Measurements from ENCODE around the gene CASP8AP2. TPM values are rescaled to one million over a fixed set of nuclear protein-coding genes. Genes with fewer than 3 reads are reported as not detected.
"Not testable (repeated sequence)": the region's sequence is repeated elsewhere in the genome, so short reads cannot be mapped to it uniquely, and the experiment has no call there.

Gene CASP8AP2
- total and polyA plus RNA-seq, 2 donors (not counting 3 experiments of a cell fraction or from before 2014, with no cell fraction given), result 4.7 to 22.0 TPM

DNA sequence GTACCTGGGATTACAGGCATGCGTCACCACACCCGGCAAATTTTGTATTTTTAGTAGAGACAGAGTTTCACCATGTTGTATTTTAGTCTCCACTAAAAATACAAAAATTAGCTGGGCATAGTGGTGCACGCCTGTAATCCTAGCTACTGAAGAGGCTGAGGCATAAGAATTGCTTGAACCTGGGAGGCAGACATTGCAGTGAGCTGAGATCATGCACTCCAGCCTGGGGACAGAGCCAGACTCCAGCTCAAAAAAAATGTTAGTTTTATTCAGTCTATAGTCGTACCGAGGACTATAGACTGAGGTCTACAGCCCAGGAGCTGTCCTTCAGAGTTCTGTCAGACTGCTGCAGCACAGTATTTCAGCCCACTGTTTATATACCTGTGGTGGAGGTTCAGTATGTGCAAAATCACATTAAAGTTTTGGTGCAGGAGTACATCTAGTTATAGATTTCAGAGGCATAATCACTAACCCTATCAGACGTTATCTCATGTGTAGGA, 3.6 kb upstream of the CASP8AP2 start:
- BruUV-seq (replicated peaks), result no TSS peak
- intact Hi-C loops (cut with micrococcal nuclease) (loop anchor here (5.0 to 10.0 kb wide), 2 partner anchors 474 to 649 kb away; partner anchors contain the start of gene UBE2J1), dilution Hi-C loops (cut with MboI; ENCODE audit: extremely low pct_ligation_motif_present, low sequenced_read_pairs) (no loop called here)
- Histone ChIP-seq H3K4me1 (ENCODE audit: control insufficient read depth, extremely low read depth, insufficient read depth, low read length) (peaks cover 9% of the 10 kb centered on the region), H3K9me1 (replicated peaks; ENCODE audit: control insufficient read depth, extremely low read depth, insufficient read depth, low read length) (no peaks in the 10 kb centered on the region), H2AFZ (ENCODE audit: low read depth, low read length) (no peak overlapping the region), H3K9ac (replicated peaks; ENCODE audit: extremely low read depth, insufficient read depth, low read length) (no peak overlapping the region), H3K79me2 (ENCODE audit: control insufficient read depth, insufficient read depth, low read length) (peaks cover 13% of the 10 kb centered on the region), H3K9me3 (replicated peaks; ENCODE audit: control insufficient read depth, insufficient read depth, low read length) (no peaks in the 10 kb centered on the region), H3K27ac (ENCODE audit: insufficient read depth, low read depth, low read length) (no peak overlapping the region), H3K27me3 (ENCODE audit: control insufficient read depth in 2 of 2, insufficient read depth in 2 of 2, low read length in 2 of 2) (no peaks in the 10 kb centered on the region), H4K20me1 (replicated peaks; ENCODE audit: control insufficient read depth, extremely low read depth, insufficient read depth, low read length) (no peaks in the 10 kb centered on the region), H3K4me3 (replicated peaks in 1 of 3; ENCODE audit: insufficient read depth in 1 of 3, low read depth in 1 of 3, low read length in 3 of 3) (no peak overlapping the region), H3K36me3 (ENCODE audit: control insufficient read depth in 2 of 2, extremely low read depth in 1 of 2, insufficient read depth in 2 of 2, low read length in 2 of 2) (no peaks in the 10 kb centered on the region), H3K4me2 (ENCODE audit: insufficient read depth, low read length) (no peak overlapping the region)
- POLR2A ChIA-PET, result no interaction called here
- DNase-seq (ENCODE audit: low read depth, low spot score) (no peak), FAIRE-seq (no peak)
- TF ChIP-seq, protein P1, sequence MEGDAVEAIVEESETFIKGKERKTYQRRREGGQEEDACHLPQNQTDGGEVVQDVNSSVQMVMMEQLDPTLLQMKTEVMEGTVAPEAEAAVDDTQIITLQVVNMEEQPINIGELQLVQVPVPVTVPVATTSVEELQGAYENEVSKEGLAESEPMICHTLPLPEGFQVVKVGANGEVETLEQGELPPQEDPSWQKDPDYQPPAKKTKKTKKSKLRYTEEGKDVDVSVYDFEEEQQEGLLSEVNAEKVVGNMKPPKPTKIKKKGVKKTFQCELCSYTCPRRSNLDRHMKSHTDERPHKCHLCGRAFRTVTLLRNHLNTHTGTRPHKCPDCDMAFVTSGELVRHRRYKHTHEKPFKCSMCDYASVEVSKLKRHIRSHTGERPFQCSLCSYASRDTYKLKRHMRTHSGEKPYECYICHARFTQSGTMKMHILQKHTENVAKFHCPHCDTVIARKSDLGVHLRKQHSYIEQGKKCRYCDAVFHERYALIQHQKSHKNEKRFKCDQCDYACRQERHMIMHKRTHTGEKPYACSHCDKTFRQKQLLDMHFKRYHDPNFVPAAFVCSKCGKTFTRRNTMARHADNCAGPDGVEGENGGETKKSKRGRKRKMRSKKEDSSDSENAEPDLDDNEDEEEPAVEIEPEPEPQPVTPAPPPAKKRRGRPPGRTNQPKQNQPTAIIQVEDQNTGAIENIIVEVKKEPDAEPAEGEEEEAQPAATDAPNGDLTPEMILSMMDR (IDR thresholded peaks at IDR 0.05; ENCODE audit: extremely low read depth in 1 of 2, insufficient read depth in 1 of 2, low read depth in 1 of 2, low read length in 2 of 2), result no peak
- TF ChIP-seq FOS (IDR thresholded peaks at IDR 0.05; ENCODE audit: borderline replicate concordance, insufficient read depth, low read length) (no peak), MYC (IDR thresholded peaks at IDR 0.05; ENCODE audit: low read depth, low read length) (no peak)
- CTCF ChIA-PET, result interaction anchor here (0.7 kb wide), 1 partner anchor 15 kb away, joined by 3 read pairs; no protein-coding TSS in a partner anchor

DNA sequence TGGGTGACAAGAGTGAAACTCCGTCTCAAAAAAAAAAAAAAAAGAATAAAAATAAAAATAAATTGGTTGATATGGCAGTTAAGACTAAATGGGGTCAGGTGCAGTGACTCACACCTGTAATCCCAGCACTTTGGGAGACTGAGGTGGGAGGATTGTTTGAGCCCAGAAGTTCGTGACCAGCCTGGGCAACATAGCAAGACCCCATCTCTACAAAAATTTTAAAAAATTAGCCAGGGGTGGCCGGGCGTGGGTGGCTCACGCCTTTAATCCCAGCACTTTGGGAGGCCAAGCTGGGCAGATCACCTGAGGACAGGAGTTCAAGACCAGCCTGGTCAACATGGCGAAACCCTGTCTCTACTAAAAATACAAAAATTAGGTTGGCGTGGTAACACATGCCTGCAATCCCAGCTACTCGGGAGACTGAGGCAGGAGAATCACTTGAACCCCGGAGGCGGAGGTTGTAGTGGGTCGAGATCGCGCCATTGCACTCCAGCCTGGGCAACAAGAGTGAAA, 1.1 kb upstream of the CASP8AP2 start:
- FAIRE-seq; H3K36me3 ChIP-seq (ENCODE audit: control insufficient read depth in 2 of 2, extremely low read depth in 1 of 2, insufficient read depth in 2 of 2, low read length in 2 of 2); dilution Hi-C loops (cut with MboI; ENCODE audit: extremely low pct_ligation_motif_present, low sequenced_read_pairs); BruUV-seq (replicated peaks); DNase-seq (ENCODE audit: low read depth, low spot score); H4K20me1 ChIP-seq (replicated peaks; ENCODE audit: control insufficient read depth, extremely low read depth, insufficient read depth, low read length); H3K9me3 ChIP-seq (replicated peaks; ENCODE audit: control insufficient read depth, insufficient read depth, low read length); H3K27me3 ChIP-seq (ENCODE audit: control insufficient read depth in 2 of 2, insufficient read depth in 2 of 2, low read length in 2 of 2); H3K9me1 ChIP-seq (replicated peaks; ENCODE audit: control insufficient read depth, extremely low read depth, insufficient read depth, low read length); H3K4me1 ChIP-seq (ENCODE audit: control insufficient read depth, extremely low read depth, insufficient read depth, low read length): not testable (repeated sequence)
- ChIA-PET CTCF (interaction anchor here (1.0 to 1.9 kb wide), 5 partner anchors 9 to 73 kb away, joined by 3 to 16 read pairs (median 7); partner anchors contain the start of gene MDN1), POLR2A (interaction anchor here (0.8 to 1.3 kb wide), 3 partner anchors 9 to 748 kb away, joined by 5 to 12 read pairs (median 9); partner anchors contain the start of genes MDN1 and PNRC1)
- intact Hi-C loops (cut with micrococcal nuclease), result loop anchor here (5.0 to 10.0 kb wide), 2 partner anchors 476 to 646 kb away; partner anchors contain the start of gene UBE2J1
- Histone ChIP-seq H3K79me2 (ENCODE audit: control insufficient read depth, insufficient read depth, low read length) (peaks cover 19% of the 10 kb centered on the region), H2AFZ (ENCODE audit: low read depth, low read length) (peak overlapping the region; percentile 97), H3K27ac (ENCODE audit: insufficient read depth, low read depth, low read length) (peak overlapping the region; percentile 42), H3K4me3 (replicated peaks in 1 of 3; ENCODE audit: insufficient read depth in 1 of 3, low read depth in 1 of 3, low read length in 3 of 3) (peak overlapping the region; percentile 61 to 95 (median 94)), H3K4me2 (ENCODE audit: insufficient read depth, low read length) (peak overlapping the region; percentile 90), H3K9ac (replicated peaks; ENCODE audit: extremely low read depth, insufficient read depth, low read length) (peak overlapping the region; percentile 82)
